H54 (cell line): ENCODE data around the gene CERS5.
A peak's percentile ranks its signal among the peaks of the same experiment; 100 is the strongest.

ENCODE experiments used
- DNase-seq: peaks from one replicate; pipeline ENCODE4 v3.0.0; 2011; ENCODE audit warnings: low spot score, mixed read lengths; ENCODE audit not compliant: insufficient read length
- FAIRE-seq: peaks from 3 replicates; lab custom pipeline; 2011; peaks lifted over from hg19 to GRCh38; lab: Jason Lieb, UNC
- POLR2A ChIP-seq: IDR thresholded peaks from 2 replicates; pipeline ENCODE4 v1.6.1; 2011; ENCODE audit warnings: low read depth, mild to moderate bottlenecking, low read length

The CERS5 gene

GRCh38 chr12:50127546-50127945 lies 39.6 kb downstream of the CERS5 start:
- TF ChIP-seq POLR2A, result no peak
- DNase-seq (no peak), FAIRE-seq (no peak)

- TF ChIP-seq POLR2A, result no peak
- DNase-seq (no peak), FAIRE-seq (no peak)
These were observed 44.0 kb downstream of the CERS5 start for GRCh38 chr12:50123203-50123602.

- DNase-seq (no peak), FAIRE-seq (no peak)
- no peak for TF ChIP-seq POLR2A
These were observed 45.5 kb downstream of the CERS5 start for GRCh38 chr12:50121641-50122040.

GRCh38 chr12:50120953-50121352 lies 46.2 kb downstream of the CERS5 start:
- DNase-seq (no peak), FAIRE-seq (no peak)
- no peak for TF ChIP-seq POLR2A

GRCh38 chr12:50120521-50120920 lies 46.6 kb downstream of the CERS5 start:
- FAIRE-seq (no peak), DNase-seq (no peak)
- TF ChIP-seq POLR2A, result no peak

GRCh38 chr12:50119387-50119786 lies 47.8 kb downstream of the CERS5 start:
- DNase-seq, result no peak
- FAIRE-seq, result no peak
- TF ChIP-seq POLR2A, result no peak

GRCh38 chr12:50117057-50117622 lies 50.0 kb downstream of the CERS5 start:
- FAIRE-seq, result no peak
- no peak for DNase-seq
- no peak for TF ChIP-seq POLR2A

- TF ChIP-seq POLR2A, result no peak
- DNase-seq (no peak), FAIRE-seq (no peak)
These were observed 54.5 kb downstream of the CERS5 start for GRCh38 chr12:50112456-50113218.

GRCh38 chr12:50111693-50112455 lies 55.3 kb downstream of the CERS5 start, which contains the start of gene COX14:
Gene COX14 (plus strand): TSS chr12:50112236. CDS start chr12:50120044, 7,808 bp downstream.
- DNase-seq (peak; percentile 92), FAIRE-seq (peak; percentile 80)
- TF ChIP-seq POLR2A, result peak; percentile 94

GRCh38 chr12:50111395-50111692 lies 55.8 kb downstream of the CERS5 start:
- DNase-seq (no peak), FAIRE-seq (no peak)
- TF ChIP-seq POLR2A, result no peak

- TF ChIP-seq POLR2A, result no peak
- no peak for FAIRE-seq
- peak; percentile 82 for DNase-seq
These were observed 56.3 kb downstream of the CERS5 start for GRCh38 chr12:50110762-50111351.

GRCh38 chr12:50110127-50110761 lies 56.9 kb downstream of the CERS5 start:
- DNase-seq (peak; percentile 38), FAIRE-seq (no peak)
- TF ChIP-seq POLR2A, result no peak

- no peak for DNase-seq
- no peak for FAIRE-seq
- no peak for TF ChIP-seq POLR2A
These were observed 57.9 kb downstream of the CERS5 start for GRCh38 chr12:50109319-50109718.

GRCh38 chr12:50107416-50108268 lies 59.5 kb downstream of the CERS5 start:
- FAIRE-seq, result no peak
- TF ChIP-seq POLR2A, result no peak
- no peak for DNase-seq
